Measurements from ENCODE around the gene FAT2.

The FAT2 gene, protein sequence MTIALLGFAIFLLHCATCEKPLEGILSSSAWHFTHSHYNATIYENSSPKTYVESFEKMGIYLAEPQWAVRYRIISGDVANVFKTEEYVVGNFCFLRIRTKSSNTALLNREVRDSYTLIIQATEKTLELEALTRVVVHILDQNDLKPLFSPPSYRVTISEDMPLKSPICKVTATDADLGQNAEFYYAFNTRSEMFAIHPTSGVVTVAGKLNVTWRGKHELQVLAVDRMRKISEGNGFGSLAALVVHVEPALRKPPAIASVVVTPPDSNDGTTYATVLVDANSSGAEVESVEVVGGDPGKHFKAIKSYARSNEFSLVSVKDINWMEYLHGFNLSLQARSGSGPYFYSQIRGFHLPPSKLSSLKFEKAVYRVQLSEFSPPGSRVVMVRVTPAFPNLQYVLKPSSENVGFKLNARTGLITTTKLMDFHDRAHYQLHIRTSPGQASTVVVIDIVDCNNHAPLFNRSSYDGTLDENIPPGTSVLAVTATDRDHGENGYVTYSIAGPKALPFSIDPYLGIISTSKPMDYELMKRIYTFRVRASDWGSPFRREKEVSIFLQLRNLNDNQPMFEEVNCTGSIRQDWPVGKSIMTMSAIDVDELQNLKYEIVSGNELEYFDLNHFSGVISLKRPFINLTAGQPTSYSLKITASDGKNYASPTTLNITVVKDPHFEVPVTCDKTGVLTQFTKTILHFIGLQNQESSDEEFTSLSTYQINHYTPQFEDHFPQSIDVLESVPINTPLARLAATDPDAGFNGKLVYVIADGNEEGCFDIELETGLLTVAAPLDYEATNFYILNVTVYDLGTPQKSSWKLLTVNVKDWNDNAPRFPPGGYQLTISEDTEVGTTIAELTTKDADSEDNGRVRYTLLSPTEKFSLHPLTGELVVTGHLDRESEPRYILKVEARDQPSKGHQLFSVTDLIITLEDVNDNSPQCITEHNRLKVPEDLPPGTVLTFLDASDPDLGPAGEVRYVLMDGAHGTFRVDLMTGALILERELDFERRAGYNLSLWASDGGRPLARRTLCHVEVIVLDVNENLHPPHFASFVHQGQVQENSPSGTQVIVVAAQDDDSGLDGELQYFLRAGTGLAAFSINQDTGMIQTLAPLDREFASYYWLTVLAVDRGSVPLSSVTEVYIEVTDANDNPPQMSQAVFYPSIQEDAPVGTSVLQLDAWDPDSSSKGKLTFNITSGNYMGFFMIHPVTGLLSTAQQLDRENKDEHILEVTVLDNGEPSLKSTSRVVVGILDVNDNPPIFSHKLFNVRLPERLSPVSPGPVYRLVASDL (N-terminal part only)

GRCh38 chr5:151591144-151591819, at the start of gene FAT2:
Gene FAT2 (minus strand): TSS chr5:151591331. CDS start chr5:151568931, 22,400 bp downstream.
- no peak for DNase-seq

DNA sequence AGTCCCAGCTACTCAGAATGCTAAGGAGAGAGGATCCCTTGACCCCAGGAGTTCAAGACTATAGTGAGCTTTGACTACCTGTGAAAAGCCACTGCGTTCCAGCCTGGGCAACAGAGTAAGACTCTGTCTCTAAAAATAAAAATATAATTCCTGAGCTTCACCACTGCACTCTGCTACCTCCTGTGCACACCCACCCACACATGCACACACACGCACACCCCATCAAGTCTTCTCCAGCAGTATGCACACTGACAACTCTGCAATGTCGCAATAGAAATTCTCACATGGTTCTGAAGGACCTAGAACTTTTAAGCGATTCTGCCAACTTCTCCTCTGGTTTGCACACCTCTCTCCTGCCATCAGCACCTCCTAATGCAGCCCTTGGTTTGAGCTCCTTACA, 47.5 kb upstream of the FAT2 start:
- DNase-seq: no peak

GRCh38 chr5:151637676-151638075, 46.5 kb upstream of the FAT2 start:
- DNase-seq: no peak

- no peak for DNase-seq
These were observed 42.8 kb upstream of the FAT2 start for GRCh38 chr5:151633892-151634291.

GRCh38 chr5:151632941-151633340, 41.8 kb upstream of the FAT2 start:
- DNase-seq: no peak

DNA sequence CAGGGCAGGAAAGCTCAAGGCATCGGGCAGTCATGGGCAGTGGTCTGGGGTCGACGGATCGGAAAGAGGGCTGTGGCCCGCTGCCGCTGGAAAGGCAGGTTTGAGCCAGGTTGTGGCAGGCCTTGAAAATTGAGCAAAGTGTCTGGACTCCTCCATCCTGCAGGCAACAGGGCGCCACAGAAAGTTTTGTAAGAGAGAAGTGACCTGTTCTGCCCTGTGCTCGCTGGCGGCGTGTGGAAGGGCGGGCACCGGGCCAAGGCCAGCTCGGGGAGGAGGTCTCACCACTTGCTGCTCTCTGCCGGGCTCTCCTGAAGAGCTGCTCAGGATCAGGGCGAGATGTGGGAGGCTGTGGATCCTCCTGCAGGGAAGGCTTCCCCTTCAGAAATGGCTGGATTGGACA, 41.4 kb upstream of the FAT2 start:
- DNase-seq: no peak

DNA sequence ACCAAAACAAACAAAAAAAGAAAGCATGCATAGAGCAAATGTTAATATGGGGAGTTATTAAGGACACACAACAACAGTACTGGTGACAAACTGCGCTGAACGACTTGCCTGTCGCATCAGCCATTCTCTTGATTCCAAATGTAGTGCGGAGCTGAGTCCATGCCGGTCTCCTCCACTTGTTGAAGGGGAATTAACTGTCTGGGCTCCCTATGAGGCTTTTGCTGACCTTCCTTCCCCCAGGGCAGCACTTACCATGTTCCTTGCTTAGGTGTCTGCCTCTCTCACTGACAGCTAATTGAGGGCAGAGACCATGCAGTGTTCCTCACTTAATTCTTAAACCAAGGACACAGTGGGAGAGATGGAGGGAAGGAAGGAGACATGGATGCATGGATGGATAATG, 40.8 kb upstream of the FAT2 start:
- no peak for DNase-seq

- no peak for DNase-seq
These were observed 39.0 kb upstream of the FAT2 start for GRCh38 chr5:151630088-151630487.

DNA sequence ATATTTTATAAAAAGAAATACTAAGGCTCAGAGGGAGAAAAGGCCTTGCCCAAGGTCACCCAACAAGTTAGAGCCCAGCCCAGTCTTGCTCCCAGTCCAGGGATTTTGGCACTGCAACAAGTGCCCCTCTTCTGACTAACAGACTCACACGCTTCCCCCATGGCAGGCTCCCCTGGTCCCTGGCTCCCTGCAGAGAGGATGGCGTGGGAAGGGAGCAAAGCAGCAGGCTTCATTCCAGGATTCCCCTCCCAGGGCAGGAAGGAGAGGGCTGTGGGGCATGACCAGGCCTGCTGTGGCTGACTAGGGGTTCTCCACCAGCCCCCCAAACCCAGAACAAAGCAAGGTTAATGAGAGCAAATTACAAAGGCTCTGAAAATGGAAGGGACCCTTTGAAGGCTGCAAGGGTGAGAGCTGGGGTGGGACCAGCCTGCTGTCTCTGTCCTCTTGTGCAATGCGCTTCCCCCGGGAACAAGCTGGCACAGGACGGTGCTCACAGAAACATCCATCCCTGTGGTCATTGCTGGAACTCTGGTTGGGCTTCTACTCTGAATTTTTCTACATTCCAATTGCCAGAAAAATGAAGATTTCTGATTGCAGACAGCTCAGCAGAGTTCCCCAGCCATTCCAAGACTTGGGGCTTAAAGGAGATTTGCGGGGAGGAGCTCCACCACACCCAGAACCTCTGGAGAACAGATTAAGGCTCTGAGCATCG, 37.1 kb upstream of the FAT2 start:
- DNase-seq: no peak

DNA sequence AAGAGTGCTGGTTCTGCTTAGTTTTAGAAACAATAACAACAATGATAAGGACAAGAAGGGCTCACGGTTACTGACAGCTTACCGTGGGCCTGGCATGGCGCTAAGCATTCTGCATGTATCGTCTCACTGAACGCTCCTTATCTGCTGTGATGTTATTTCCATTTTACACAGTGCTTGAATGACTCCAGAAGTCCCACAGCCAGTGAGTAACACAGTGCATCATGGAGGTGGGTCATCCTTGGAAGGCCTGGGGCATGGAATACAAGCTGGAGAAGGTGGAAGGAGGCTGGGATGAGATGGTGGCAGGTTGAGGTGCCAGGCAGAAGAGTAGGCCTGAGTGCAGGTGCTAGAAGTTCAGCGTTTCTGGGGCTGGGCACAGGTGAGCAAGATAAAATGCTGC, 36.5 kb upstream of the FAT2 start:
- DNase-seq: no peak

GRCh38 chr5:151625285-151625684, 34.2 kb upstream of the FAT2 start:
- DNase-seq: no peak

GRCh38 chr5:151624476-151624875, 33.3 kb upstream of the FAT2 start:
- no peak for DNase-seq

DNA sequence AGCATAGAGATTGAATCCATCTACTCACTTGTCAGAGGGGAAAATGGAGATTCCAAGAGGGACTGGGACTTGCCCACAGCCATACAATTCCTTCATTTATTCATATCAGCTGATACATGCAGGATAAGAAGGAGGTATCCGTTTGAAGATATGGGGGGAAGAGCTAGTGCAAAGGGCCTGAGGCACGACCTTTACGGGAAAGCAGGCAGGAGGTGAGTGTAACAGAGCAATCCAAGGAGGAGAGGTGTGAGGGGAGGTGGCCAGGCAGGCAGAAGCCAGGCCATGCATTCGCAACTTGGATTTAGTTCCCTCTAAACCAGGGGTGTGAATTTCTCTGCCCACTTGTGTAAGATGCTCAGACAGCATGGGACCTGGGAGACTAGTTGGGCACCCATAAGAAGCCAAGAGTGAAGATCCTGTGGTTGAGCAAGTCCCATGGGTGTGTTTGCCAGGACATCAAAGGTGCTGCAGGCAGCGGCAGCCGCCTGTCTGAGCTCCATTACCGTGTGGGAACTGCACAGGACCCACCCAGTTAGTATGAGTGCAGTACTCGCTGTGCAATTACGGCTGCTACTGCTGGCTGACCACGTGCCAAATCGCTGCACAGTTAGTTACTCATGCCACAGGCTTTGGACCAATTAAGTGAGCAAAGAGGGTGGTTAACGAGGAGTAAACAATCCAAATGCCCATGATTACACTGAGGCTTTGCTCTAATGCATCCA, 31.4 kb upstream of the FAT2 start:
- no peak for DNase-seq

GRCh38 chr5:151620461-151620840, 29.3 kb upstream of the FAT2 start:
- no peak for DNase-seq

GRCh38 chr5:151619812-151620460, 28.8 kb upstream of the FAT2 start:
- DNase-seq: no peak

DNA sequence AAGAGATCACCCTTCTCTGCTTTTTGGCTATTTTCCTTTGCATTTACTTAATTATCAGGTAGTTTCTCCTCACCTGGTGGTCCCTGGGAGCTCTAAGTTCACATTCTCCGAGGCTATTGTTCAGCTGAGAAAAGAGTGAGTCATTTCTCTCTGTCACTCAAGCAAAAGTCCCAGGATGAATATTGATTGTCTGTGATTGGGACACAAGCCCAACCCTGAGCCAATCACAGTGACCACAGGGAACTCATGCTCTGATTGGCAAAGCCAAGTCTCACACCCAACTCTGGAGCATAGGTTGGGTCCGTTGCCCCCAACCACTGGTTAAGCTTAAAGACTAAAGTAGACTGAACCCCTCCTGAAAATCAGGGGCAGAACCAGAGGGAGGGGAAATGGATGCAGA, 27.8 kb upstream of the FAT2 start:
- DNase-seq: no peak

DNA sequence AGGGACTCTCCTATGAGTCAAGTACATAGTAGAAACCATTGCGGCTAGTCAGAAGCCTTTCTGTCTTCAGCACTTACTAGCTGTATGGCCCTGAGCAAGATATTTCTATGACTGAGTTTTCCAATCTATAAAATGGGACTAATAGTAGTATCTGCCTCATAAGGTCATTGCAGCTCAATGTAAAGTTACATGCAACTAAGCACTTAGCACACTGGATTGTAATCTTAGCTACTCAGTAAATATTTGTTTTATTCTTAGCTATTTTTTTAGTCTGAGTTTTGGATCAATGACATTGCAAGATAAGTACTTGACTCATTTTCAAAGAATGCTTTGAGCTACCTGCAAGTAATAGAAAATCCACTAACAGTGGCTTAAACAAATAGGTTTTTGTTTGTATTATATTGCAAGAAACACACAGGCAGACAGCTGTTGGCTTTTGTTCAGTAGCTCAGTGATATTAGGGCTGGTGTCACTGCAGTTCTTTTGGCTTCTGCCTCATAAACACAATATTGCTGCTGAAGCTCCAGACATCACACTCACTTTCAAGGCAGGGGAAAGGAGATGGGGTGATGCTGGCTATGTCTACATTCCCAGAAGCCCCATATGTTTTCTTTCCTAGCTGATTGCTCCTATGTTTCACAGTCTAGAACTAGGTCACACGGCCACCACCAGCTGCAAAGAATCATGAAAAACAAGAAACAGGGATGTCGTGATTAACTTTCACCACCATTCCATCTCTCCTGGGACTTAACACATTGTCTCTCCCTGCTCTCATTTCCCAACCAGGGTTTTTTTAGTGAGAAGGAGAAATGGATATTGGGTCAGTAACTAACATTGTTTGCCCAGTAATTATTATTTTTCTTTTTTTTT, 26.9 kb upstream of the FAT2 start:
- no peak for DNase-seq

DNA sequence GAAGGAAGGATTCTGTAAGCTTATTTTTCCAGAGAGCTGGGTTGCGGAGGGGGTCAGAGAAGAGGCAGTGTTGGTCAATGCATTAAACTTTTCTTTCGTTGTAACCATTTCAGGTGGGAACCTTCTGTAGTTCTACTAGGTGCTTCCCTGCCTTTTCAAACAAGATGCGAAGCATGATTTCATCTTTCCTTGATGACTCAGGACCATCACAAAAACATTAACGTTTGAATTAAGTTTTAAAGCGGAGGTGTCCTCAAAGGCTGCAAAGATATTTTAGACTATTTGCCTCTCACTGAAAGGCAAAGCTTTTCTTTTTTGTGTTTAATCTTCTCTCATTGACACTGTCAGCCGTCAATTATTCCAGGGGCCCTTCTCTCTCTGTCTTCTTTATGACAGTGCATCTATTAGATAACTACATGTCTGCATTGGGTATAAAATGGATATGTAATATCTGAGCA, 26.3 kb upstream of the FAT2 start:
- DNase-seq: no peak

- no peak for DNase-seq
These were observed 24.3 kb upstream of the FAT2 start for GRCh38 chr5:151615431-151615830.

DNA sequence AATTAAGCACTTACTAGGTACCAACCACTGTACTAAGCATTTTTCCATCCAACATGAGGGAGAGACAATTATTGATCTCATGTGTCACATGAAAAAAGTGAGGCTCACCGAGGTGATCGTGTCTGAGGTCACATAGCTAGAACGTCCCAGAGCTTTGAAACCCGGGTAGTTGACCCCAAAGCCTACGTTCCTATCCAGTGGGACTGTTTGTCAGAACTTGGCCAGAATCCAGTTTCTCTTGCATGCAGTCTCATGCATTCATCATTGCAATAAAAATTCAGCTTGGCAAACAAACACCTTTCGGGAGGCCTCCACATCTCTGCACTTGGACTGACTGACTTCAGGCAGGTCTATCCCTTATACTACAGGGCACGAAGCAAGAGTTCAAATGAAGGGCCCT, 23.4 kb upstream of the FAT2 start:
- no peak for DNase-seq
